DND-41 (cell line): Measurements from ENCODE around the gene TMPRSS3.

Experiments
- EZH2 ChIP-seq: IDR thresholded peaks from 3 replicates; pipeline ENCODE4 v1.6.1; 2012; ENCODE audit warnings: borderline replicate concordance, low read depth, mild to moderate bottlenecking, moderate library complexity, low read length, inconsistent platforms; ENCODE audit not compliant: severe bottlenecking
- TF ChIP-seq, protein P1 (sequence below): IDR thresholded peaks from 2 replicates; pipeline ENCODE4 v1.5.1; 2012; ENCODE audit warnings: borderline replicate concordance, low read length, moderate library complexity, mild to moderate bottlenecking; ENCODE audit not compliant: poor library complexity, severe bottlenecking; ENCODE audit errors: extremely low read depth

GRCh38 chr21:42369821-42370220, 26.0 kb downstream of the TMPRSS3 start:
- TF ChIP-seq, protein P1, sequence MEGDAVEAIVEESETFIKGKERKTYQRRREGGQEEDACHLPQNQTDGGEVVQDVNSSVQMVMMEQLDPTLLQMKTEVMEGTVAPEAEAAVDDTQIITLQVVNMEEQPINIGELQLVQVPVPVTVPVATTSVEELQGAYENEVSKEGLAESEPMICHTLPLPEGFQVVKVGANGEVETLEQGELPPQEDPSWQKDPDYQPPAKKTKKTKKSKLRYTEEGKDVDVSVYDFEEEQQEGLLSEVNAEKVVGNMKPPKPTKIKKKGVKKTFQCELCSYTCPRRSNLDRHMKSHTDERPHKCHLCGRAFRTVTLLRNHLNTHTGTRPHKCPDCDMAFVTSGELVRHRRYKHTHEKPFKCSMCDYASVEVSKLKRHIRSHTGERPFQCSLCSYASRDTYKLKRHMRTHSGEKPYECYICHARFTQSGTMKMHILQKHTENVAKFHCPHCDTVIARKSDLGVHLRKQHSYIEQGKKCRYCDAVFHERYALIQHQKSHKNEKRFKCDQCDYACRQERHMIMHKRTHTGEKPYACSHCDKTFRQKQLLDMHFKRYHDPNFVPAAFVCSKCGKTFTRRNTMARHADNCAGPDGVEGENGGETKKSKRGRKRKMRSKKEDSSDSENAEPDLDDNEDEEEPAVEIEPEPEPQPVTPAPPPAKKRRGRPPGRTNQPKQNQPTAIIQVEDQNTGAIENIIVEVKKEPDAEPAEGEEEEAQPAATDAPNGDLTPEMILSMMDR: peak; percentile 24
- no peak for TF ChIP-seq EZH2
